ENCODE data around the gene SYNJ2.

The SYNJ2 gene

GRCh38 chr6:158125271-158125670 is 143.6 kb downstream of the SYNJ2 start:
- H3K4me3 ChIP-seq (ENCODE audit: low read depth, low read length), result no peak overlapping the region
- TF ChIP-seq MYC (IDR thresholded peaks at IDR 0.05; ENCODE audit: low read depth, low read length), result no peak
- no peak for DNase-seq (ENCODE audit: low read depth)

GRCh38 chr6:158131926-158132325 is 150.3 kb downstream of the SYNJ2 start:
- peak; percentile 72 for DNase-seq (ENCODE audit: low read depth)
- TF ChIP-seq, protein P1, sequence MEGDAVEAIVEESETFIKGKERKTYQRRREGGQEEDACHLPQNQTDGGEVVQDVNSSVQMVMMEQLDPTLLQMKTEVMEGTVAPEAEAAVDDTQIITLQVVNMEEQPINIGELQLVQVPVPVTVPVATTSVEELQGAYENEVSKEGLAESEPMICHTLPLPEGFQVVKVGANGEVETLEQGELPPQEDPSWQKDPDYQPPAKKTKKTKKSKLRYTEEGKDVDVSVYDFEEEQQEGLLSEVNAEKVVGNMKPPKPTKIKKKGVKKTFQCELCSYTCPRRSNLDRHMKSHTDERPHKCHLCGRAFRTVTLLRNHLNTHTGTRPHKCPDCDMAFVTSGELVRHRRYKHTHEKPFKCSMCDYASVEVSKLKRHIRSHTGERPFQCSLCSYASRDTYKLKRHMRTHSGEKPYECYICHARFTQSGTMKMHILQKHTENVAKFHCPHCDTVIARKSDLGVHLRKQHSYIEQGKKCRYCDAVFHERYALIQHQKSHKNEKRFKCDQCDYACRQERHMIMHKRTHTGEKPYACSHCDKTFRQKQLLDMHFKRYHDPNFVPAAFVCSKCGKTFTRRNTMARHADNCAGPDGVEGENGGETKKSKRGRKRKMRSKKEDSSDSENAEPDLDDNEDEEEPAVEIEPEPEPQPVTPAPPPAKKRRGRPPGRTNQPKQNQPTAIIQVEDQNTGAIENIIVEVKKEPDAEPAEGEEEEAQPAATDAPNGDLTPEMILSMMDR (IDR thresholded peaks at IDR 0.05; ENCODE audit: low read depth, low read length), result peak; percentile 66
- TF ChIP-seq MAX (IDR thresholded peaks at IDR 0.05; ENCODE audit: low read depth, low read length), result no peak
- TF ChIP-seq POLR2A (IDR thresholded peaks at IDR 0.05; ENCODE audit: extremely low read depth, insufficient read length), result no peak
- H3K4me3 ChIP-seq (ENCODE audit: low read depth, low read length), result no peak overlapping the region

DNA sequence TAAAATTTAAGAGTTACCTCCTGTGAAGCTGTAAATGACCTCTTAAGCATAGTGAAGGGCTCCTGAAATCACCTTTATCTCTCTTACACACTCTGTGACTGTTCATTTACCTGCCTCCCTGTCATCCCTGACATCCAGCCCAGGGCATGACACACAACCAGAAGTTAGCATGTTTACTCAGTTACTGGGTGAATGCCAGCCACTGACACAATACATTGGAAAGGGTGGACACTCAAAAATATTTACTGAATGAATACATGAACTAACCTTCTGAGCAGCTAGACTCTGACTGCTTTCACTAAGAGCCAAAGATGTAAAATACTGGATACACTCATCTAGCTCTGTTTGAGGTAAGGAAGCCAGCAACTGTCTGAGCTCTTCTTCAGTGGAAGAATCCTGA is 161.1 kb downstream of the SYNJ2 start:
- TF ChIP-seq MAX (IDR thresholded peaks at IDR 0.05; ENCODE audit: low read depth, low read length) (no peak), POLR2A (IDR thresholded peaks at IDR 0.05; ENCODE audit: extremely low read depth, insufficient read length) (no peak), MYC (IDR thresholded peaks at IDR 0.05; ENCODE audit: low read depth, low read length) (no peak)
- TF ChIP-seq, protein P1 (IDR thresholded peaks at IDR 0.05; ENCODE audit: low read depth, low read length), result no peak
- no peak for DNase-seq (ENCODE audit: low read depth)
- H3K4me3 ChIP-seq (ENCODE audit: low read depth, low read length), result no peak overlapping the region

GRCh38 chr6:158143700-158144099 is 162.0 kb downstream of the SYNJ2 start:
- TF ChIP-seq MAX (IDR thresholded peaks at IDR 0.05; ENCODE audit: low read depth, low read length), result no peak
- TF ChIP-seq, protein P1 (IDR thresholded peaks at IDR 0.05; ENCODE audit: low read depth, low read length), result peak; percentile 55
- TF ChIP-seq POLR2A (IDR thresholded peaks at IDR 0.05; ENCODE audit: extremely low read depth, insufficient read length), result no peak
- TF ChIP-seq MYC (IDR thresholded peaks at IDR 0.05; ENCODE audit: low read depth, low read length), result no peak
- H3K4me3 ChIP-seq (ENCODE audit: low read depth, low read length), result no peak overlapping the region
- peak; percentile 55 for DNase-seq (ENCODE audit: low read depth)

Measured in NB4 (cell line).